SKM-1 (cell line): ENCODE measurements around the gene HOXD10.

Experiments used
- DNase-seq: peaks from one replicate; lab custom pipeline; 2025; ENCODE audit not compliant: unreplicated experiment; lab: John Stamatoyannopoulos, UW

Gene HOXD10

GRCh38 chr2:176161825-176162626 is 45.4 kb downstream of the HOXD10 start:
- DNase-seq = no peak

DNA sequence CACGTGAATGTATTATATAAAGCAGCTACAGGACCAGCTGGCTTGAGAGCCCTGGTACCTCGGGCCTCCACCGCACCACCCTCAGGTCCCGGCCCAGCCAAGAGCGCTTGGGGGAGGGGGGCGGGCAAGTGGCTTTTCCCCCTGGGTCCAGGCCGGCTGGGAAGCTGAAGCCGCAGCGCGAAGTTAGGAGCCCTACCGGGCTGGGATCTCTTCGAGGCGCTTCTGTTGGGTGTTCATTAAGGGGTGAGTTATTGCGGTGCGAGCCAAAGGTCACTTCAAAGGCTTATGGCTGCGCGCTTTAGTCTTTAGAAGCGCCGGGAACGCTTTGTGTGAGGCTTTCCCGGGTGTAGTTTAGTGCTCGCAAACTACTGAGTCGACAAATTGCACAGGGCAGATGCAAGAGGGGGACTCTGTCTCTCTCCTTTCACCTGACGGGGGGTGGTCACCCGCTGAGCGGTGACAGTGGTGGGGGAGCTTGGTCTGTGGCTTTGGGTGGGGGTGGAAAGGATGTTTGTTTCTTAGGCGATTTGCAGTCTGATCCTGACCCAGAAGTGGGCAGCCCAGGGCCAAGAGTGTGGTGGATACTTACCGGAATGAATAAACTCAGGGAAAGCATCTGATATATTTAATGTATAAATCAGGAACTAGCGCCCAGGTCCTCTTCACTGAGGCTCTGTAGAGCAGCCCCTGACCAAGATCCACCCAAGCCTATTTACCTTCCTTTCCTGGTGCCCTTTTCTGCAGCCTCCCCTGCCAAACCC is 46.5 kb downstream of the HOXD10 start:
- no peak for DNase-seq

DNA sequence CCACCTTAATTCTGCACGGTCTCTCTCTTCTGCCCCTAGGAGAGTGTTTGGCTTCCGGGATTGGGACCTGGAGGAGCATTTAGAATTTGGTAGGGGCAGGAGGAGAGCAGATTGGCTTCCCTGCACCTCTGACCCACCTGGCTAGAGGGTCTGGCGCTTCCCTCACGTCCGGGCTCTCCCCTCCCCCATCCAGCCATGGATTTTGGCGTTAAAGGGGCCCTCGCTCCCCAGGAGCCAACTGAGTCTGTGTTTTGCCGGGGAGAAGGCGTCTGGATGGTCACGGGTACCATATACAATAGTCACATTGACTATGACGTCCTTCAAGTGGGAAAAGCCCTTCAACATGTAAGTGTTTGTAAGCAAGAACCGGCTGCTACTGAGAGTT is 47.1 kb downstream of the HOXD10 start:
- DNase-seq = no peak

DNA sequence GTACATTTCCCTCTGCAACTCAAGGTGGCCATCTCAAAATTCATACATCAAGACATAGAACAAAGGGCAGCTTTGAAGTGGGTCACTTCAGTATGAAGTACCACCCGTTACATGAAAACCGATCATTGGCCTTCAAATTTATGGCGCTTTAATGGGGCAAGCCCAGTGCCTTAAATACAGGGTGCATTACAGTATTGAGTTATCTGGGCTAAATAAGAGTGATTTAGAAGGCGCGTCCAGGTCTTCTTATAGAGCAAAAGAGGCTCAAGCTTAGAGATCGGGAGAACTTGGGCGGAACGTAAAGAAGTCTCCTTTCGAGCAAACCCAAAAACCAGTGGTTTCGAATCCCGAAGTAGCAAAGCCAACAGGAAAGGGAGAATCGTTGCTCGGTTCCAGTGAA is 47.6 kb downstream of the HOXD10 start:
- no peak for DNase-seq

DNA sequence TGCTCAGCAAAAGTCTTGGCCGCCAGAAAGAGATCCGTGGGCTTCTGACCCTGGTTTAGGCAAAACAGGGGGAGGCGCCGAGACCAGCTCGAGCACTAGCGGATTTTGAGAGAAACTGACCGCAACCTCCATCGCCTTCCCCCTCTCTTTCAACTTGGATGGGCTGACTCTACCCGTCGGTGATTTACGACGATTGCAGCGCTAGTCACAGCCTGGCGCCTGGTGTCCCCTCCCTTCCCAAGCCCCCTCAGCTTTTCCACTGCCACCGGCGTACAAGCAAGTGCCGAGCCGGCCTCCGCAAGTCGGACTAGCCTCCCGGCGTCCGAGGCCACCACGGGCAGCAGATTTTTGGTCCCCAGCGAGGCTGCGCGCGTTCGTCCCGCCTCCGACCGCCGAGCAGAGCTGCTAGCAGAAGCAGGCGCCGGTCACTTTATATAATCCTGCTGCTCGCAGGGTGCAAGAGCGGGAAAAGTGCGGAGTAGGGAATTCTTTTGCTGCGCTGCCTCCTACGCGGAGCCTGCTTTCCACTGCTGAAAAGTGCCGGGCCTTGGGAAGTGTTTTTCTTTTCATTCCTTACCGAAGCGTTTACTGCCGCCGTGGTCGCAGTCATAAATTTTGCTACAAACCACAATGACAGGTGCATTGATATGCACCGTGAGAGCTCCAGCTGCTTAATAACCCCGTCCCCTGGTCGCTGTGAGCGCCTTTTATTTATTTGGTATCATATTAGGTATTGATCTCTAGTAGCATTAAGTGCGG is 48.2 kb downstream of the HOXD10 start:
- no peak for DNase-seq

- DNase-seq = no peak
Observed at GRCh38 chr2:176165370-176166050, 48.9 kb downstream of the HOXD10 start.

GRCh38 chr2:176166272-176166671 is 49.7 kb downstream of the HOXD10 start:
- no peak for DNase-seq

DNA sequence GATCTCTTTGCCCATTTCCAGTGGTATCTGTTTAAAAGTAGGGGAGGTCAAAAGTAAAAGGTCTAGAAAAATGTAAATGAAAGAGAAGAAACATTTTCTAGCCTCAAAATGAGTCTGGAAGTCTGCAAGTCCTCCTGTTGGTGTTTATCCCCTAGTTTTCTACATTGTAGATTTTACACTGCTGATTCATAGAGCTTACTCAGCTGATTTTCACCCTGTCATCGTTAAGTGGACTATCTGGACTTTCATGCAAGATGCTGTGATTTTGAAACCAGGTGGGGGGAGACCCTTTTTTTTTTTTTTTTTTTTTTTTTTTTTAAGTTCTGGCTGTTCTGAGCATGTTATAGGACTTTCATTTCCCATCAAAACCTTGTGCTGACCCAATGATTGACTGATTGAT is 50.8 kb downstream of the HOXD10 start:
- DNase-seq = no peak

DNA sequence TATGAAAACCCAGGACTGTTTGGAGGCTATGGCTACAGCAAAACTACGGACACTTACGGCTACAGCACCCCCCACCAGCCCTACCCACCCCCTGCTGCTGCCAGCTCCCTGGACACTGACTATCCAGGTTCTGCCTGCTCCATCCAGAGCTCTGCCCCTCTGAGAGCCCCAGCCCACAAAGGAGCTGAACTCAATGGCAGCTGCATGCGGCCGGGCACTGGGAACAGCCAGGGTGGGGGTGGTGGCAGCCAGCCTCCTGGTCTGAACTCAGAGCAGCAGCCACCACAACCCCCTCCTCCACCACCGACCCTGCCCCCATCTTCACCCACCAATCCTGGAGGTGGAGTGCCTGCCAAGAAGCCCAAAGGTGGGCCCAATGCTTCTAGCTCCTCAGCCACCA is 52.6 kb downstream of the HOXD10 start:
- DNase-seq = no peak
